GM12892 (cell line): ENCODE measurements around the gene DUSP28.

ENCODE experiments used
- DNase-seq: peaks from one replicate; pipeline ENCODE4 v3.0.0; 2011; ENCODE audit not compliant: insufficient read length
- FAIRE-seq: peaks from 2 replicates; lab custom pipeline; 2011; peaks lifted over from hg19 to GRCh38; lab: Jason Lieb, UNC
- POLR2A ChIP-seq: IDR thresholded peaks from 2 replicates; pipeline ENCODE4 v1.6.1; 2011; ENCODE audit warnings: low read depth, low read length, control low read depth
- POLR2AphosphoS5 ChIP-seq: IDR thresholded peaks from 2 replicates; pipeline ENCODE4 v1.6.1; 2011; ENCODE audit warnings: low read depth, low read length, control low read depth
- TAF1 ChIP-seq: IDR thresholded peaks from 2 replicates; pipeline ENCODE4 v1.6.1; 2011; ENCODE audit warnings: low read depth, mild to moderate bottlenecking, control low read depth, low read length, borderline replicate concordance

DUSP28 gene

DNA sequence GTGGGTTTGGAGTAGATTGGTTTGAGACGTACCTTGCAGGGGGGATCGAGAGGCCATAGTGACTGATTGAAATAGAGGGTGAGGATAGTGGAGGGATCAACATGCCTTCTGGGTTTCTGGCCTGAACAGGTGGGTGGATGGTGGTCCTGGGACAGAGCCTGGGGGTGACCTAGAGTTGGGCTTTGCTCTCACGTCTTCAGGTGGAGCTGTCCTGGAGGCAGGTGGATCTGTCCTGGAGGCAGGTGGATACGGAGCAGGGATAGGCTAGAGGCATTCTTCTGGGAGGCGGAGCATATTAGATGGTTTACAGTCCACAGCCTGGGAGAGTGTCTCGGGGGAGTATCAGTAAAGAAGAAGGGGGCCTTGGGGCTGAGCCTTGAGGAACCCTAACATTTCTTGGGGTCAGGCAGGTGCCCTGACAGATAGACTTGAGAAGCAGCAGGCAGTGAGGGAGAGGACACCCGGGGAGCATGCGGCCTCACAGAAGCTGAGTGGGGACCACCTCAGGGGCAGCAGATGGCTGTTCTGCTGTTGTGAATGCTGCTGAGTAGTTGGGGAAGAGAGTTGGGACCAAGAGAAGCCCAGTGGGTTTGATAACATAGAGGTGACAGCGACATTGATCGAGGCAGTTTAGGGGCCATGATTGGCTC, 28.0 kb downstream of the DUSP28 start:
- FAIRE-seq (no peak), DNase-seq (no peak)
- TF ChIP-seq TAF1, result no peak
- no peak for TF ChIP-seq POLR2AphosphoS5
- TF ChIP-seq POLR2A, result no peak

DNA sequence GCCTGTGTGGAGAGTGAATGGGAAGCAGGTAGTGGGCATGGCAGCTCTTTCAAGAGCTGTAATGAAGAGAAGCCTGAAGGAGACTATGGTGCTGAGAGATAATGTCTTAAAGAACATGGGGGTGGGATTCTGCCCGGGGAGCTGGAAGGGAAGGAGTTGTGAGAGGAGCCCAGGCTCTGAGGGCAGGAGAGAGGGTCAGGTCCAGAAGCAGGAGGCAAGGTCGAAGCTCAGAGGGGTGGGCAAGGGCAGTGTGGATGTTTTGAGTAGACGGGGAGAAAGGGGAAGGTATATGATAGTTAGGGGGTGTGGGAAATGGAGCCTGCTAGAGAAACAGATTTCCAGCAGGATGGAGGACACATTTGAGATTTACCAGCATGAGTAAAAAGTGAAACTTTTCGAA, 28.5 kb downstream of the DUSP28 start:
- TF ChIP-seq POLR2A (no peak), TAF1 (no peak), POLR2AphosphoS5 (no peak)
- DNase-seq, result no peak
- FAIRE-seq, result no peak

DNA sequence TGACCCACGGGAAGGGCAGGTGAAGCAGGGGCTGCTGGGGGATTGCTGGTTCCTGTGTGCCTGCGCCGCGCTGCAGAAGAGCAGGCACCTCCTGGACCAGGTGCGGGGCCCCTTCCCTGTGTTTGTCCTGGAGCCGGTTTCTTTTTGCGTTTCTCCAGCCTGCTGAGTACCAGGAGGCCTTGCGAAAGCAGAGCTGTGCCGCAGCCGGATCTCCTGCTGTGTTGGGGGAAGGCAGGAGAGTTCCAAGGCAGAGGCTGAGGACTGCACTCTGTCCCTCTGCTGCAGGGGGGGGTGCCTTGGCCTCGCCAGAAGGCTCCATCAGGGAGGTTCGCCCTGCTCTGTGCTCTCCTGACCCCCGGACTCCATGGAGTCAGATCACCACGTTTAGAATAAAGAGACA, 29.2 kb downstream of the DUSP28 start:
- FAIRE-seq (no peak), DNase-seq (no peak)
- TF ChIP-seq POLR2A (no peak), TAF1 (no peak), POLR2AphosphoS5 (no peak)

DNA sequence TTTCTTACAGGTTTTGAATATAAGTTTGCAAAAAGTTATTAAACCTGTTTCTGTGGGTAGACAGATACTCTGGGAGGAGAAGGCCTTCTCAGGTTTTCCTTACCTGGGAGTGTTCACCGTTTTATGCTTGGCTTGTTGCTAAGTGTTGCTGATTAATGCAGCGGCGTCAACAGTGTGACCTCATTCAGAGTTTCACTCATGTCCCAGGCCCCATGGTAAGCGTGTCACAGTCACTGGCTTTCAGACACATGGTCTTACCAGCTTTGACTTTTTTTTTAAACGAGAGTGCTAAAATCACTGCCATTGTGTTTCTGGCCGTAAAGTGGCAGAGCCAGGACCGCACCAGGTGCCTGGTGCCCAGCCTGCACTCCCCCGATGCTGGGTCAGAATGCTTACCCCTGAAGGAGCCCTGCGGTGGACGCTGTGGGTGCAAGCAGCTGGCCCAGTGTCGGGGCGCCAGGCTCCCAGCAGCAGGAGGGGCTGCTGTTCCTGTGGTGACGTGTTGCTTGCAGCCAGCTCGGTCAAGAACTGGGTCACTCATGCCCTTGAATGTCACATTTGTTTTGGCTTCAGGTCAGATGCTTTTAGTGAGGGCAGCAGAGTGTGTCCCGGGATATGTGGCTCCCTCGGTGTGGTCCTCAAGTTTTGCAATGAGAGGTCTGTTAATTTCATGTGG, 29.8 kb downstream of the DUSP28 start:
- no peak for FAIRE-seq
- TF ChIP-seq POLR2AphosphoS5, result no peak
- no peak for TF ChIP-seq TAF1
- TF ChIP-seq POLR2A, result no peak
- DNase-seq, result no peak

DNA sequence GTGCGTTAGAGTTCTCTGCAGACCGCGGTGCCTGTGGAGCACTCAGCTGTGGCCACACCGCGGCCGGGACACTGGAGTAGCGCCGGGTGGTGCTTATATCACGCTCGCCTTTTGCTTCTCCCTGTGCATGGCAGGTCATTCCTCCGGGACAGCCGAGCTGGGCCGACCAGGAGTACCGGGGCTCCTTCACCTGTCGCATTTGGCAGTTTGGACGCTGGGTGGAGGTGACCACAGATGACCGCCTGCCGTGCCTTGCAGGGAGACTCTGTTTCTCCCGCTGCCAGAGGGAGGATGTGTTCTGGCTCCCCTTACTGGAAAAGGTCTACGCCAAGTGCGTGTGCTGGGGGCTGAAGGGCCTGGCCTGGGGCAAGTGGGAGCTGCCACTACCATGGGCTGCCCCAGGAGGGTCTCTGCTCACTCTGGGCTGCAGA, 30.5 kb downstream of the DUSP28 start:
- no peak for TF ChIP-seq TAF1
- no peak for DNase-seq
- no peak for FAIRE-seq

DNA sequence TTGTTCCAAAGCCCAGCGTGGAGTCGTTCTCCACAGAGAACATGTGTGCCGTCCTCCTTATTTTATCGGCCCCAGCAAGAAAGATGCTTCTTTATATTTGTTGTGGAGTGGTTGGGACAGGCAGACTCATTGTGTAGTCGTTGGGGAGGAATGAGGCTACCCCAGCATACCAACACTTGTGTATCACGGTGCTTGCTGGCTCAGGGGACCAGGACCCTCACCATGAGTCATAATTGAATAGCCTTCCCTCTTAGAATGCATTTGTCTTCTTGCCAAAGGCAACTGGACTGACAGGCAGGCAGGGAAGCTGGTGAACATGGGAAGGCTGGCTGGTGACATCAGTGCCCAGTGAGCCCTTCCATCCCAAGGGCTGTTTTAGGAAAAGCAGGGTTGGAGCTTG, 31.1 kb downstream of the DUSP28 start:
- no peak for FAIRE-seq
- TF ChIP-seq POLR2A (no peak), POLR2AphosphoS5 (no peak), TAF1 (no peak)

DNA sequence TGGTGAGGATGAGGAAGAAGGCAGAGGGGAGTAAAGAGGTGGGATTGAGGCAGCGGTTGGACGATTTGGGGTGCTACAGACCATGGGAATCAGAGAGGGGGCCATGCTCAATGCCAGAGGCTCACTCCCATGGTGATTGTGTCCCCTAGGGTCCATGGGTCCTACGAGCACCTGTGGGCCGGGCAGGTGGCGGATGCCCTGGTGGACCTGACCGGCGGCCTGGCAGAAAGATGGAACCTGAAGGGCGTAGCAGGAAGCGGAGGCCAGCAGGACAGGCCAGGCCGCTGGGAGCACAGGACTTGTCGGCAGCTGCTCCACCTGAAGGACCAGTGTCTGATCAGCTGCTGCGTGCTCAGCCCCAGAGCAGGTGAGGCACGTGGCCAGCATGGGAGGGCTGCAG, 31.6 kb downstream of the DUSP28 start:
- DNase-seq, result no peak
- no peak for FAIRE-seq
- TF ChIP-seq TAF1, result no peak
- no peak for TF ChIP-seq POLR2A
- no peak for TF ChIP-seq POLR2AphosphoS5

More for the DNA sequence above, 31.1 kb downstream of the DUSP28 start:
- DNase-seq, result no peak

DNA sequence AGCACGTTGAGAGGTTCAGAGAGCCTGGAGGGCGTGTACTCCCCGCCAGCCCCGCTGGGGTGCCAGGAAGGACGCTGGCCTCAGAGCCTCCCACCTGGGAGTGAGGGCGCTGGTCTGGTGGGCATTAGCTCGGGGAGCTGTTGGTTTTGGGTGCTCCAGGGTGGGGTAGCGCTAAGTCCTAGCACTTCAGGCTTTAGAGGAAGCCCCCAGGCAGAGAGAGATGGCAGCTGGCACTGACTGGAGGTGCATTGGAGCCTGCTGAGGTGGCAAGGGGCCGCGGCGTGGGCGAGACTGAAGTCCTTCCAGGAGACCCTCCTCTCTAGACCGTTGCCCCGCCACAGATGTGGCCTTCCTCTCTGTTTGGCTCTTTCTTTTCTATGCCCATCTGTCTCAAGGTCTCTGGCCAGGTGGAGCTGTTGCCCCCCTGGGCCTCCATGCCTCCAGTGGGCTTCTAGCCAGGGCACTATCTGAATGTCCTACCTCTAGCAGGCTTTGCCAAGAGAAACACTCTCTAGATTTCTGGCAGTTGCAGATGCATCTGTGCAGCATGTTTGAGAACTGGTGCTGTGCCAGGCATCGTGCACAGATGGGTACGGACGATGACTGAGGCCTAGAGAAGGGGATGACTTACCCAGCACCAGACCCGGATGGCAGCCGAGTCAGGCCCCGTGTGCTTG, 33.0 kb downstream of the DUSP28 start:
- no peak for TF ChIP-seq POLR2AphosphoS5
- no peak for TF ChIP-seq POLR2A
- DNase-seq, result peak; percentile 5
- FAIRE-seq, result no peak

DNA sequence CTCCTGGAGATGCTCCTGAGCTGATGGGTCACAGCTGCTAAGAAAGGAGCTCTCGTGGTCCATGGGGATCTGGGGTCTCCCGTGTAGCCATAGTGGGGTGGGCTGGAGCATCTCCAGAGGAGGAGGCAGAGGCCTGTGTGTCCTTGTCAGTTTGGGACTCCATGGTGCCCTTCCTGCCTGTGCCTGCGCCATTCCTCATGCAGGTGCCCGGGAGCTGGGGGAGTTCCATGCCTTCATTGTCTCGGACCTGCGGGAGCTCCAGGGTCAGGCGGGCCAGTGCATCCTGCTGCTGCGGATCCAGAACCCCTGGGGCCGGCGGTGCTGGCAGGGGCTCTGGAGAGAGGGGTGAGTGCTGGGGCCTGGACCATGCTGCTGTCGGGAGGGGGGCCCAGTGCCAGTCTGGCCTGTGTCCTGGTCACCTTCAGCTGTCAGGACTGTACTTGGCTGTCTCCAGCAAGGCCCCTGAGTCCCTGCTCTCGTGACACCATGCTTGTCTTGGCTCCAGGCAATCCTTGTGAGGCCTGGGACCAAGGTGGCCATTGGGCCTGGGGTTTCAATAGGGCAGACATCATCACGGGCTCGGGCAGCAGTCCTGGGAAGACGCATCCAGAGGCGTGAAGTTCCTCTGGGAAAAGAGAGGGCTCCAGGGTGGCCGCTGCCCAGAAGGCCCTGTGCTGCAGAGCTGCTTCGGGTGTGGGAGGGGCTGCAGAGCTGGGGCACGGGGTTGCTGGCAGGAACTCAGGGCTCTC, 33.7 kb downstream of the DUSP28 start:
- FAIRE-seq, result no peak
- peak; percentile 8 for DNase-seq
- TF ChIP-seq TAF1 (no peak), POLR2A (no peak)

DNA sequence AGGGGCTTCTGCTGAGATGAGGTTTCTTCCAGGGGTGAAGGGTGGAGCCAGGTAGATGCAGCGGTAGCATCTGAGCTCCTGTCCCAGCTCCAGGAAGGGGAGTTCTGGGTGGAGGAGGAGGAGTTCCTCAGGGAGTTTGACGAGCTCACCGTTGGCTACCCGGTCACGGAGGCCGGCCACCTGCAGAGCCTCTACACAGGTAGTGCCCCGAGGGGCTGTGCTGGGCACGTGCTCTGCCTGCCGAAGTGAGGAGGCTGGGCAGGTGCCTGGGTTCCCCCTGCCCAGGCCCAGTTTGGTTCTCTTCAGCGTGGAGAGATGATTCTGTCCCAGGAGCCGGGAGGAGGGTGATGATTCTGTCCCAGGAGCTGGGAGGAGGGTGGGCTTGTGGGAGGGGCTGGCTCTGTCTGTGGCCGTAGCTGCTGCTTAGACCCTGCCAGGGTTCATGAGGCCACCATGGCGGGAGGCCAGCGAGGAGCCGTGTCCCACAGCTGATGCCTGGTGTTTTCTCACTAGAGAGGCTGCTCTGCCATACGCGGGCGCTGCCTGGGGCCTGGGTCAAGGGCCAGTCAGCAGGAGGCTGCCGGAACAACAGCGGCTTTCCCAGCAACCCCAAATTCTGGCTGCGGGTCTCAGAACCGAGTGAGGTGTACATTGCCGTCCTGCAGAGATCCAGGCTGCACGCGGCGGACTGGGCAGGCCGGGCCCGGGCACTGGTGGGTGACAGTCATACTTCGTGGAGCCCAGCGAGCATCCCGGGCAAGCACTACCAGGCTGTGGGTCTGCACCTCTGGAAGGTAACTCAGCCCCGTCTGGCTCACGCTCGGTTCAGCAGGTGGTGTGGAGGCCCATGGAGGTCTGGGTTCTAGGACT, 34.6 kb downstream of the DUSP28 start:
- DNase-seq, result no peak
- FAIRE-seq, result no peak
- TF ChIP-seq POLR2A, result no peak
- no peak for TF ChIP-seq POLR2AphosphoS5
- no peak for TF ChIP-seq TAF1

DNA sequence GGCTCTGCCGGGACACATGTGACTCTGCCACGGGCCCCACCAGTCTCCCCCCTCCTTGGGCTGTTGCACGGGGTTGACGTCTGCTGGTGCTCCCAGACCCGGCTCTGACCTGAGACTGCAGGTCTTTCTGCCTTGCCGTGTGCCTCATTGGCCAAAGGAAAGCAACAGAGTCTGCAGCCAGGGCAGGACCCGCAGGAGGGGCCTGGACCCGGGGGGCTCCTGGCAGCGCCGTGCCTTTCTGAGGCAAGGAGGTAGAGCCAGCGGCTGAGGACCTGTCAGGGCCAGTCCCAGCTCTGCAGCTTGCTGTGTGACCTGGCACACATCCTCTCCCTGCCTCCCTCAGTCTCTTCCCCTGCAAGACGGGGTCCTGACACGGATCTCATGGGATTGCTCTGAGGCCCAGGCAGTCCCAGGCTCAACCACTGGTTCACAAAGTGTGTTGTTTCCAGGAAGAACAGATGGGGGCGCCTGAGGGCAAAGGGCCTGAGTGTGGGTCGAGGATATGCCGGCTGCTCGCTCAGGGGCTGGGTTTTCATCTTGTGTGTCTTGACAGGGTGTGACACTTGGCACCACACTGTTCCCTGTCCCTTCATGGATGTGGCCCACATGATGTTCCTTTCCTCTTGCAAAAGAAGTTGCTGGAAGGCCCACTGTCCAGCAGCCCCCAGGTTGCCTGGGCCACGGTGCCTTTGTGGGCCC, 35.4 kb downstream of the DUSP28 start:
- DNase-seq, result peak; percentile 59

More for the DNA sequence above, 35.4 kb downstream of the DUSP28 start:
- no peak for TF ChIP-seq POLR2AphosphoS5
- TF ChIP-seq POLR2A, result no peak
- no peak for TF ChIP-seq TAF1
- no peak for FAIRE-seq
